GM12878 (cell line): ENCODE measurements around the gene ZNF816. TPM values are rescaled to one million over a fixed set of nuclear protein-coding genes. Genes with fewer than 3 reads are reported as not detected.

Experiments
- ATAC-seq: fragments of 200-7000 bp; cut with Tn5 transposase; 3 replicates; pipeline ENCODE4 v1.9.1; 2020; ENCODE audit warnings: mild to moderate bottlenecking, moderate library complexity
- BruUV-seq: library from RNA; stranded (reverse); fragments of 400-500 nt; replicated peaks from 2 replicates; lab custom pipeline; 2021; lab: Mats Ljungman, UMichigan
- CTCF ChIA-PET: fragments of 300-600 bp; sonication (Branson Sonifier 250); formaldehyde crosslinking; extraction: SDS; loops from one replicate; lab custom pipeline; 2021; ENCODE audit warnings: inconsistent platforms; lab: Yijun Ruan, JAX
- POLR2A ChIA-PET: fragments of 350-600 bp; formaldehyde crosslinking; extraction: SDS; loops from one replicate; lab custom pipeline; 2021; ENCODE audit warnings: inconsistent platforms; lab: Charles Lee
- RAD21 ChIA-PET: fragments of 300-600 bp; sonication (Branson Sonifier 250); formaldehyde crosslinking; loops from one replicate; lab custom pipeline; 2023; ENCODE audit warnings: antibody characterized with exemption; ENCODE audit not compliant: unreplicated experiment; lab: Charles Lee
- SMC1A ChIA-PET: fragments of 300-600 bp; sonication (Branson Sonifier 250); formaldehyde crosslinking; loops from one replicate; lab custom pipeline; 2023; ENCODE audit not compliant: unreplicated experiment, uncharacterized antibody; lab: Charles Lee
- DNase-seq: peaks from one replicate; pipeline ENCODE4 v3.0.0-alpha.2; 2011; ENCODE audit warnings: low read depth, low spot score
- FAIRE-seq: peaks from 3 replicates; lab custom pipeline; 2011; peaks lifted over from hg19 to GRCh38; lab: Jason Lieb, UNC
- H2AFZ ChIP-seq: 2 replicates; pipeline ENCODE4 v1.6.0; 2011; ENCODE audit warnings: low read depth, low read length, control low read depth; ENCODE audit not compliant: control insufficient read depth
- H3K27ac ChIP-seq: 2 replicates; pipeline ENCODE4 v1.5.1; 2011; ENCODE audit warnings: control low read depth; ENCODE audit not compliant: control insufficient read depth, insufficient read depth
- H3K27me3 ChIP-seq, 2 experiments: replicated peaks in 1 of 2; 2 replicates each; pipeline versions ENCODE4 v1.6.0 to v1.6.1; 2011; ENCODE audit warnings: low read length in 1 of 2; ENCODE audit not compliant: control insufficient read depth in 2 of 2, insufficient read depth in 2 of 2
- H3K36me3 ChIP-seq, 2 experiments: 2 replicates each; pipeline ENCODE4 v1.5.1; 2011; ENCODE audit warnings: low read length in 1 of 2; ENCODE audit not compliant: control insufficient read depth in 2 of 2, insufficient read depth in 2 of 2
- H3K4me1 ChIP-seq: 2 replicates; pipeline ENCODE4 v1.6.1; 2011; ENCODE audit warnings: mild to moderate bottlenecking, low read length, moderate library complexity, mixed read lengths; ENCODE audit not compliant: control insufficient read depth, insufficient read depth
- H3K4me2 ChIP-seq: 2 replicates; pipeline ENCODE4 v1.6.0; 2011; ENCODE audit warnings: control low read depth; ENCODE audit not compliant: control insufficient read depth, insufficient read depth
- H3K4me3 ChIP-seq: fragments of 200-600 bp; sonication (generic); 2 replicates; pipeline ENCODE4 v1.5.1; 2016
- H3K79me2 ChIP-seq: 2 replicates; pipeline ENCODE4 v1.6.0; 2011; ENCODE audit warnings: low read length; ENCODE audit not compliant: control insufficient read depth, insufficient read depth
- H3K9ac ChIP-seq: 2 replicates; pipeline ENCODE4 v1.8.0; 2011; ENCODE audit warnings: low read length, control low read depth, mixed read lengths; ENCODE audit not compliant: control insufficient read depth, insufficient read depth
- H3K9me3 ChIP-seq: replicated peaks from 3 replicates; pipeline ENCODE4 v1.5.1; 2011; ENCODE audit warnings: mild to moderate bottlenecking, low read length; ENCODE audit not compliant: control insufficient read depth, insufficient read depth
- H4K20me1 ChIP-seq: 2 replicates; pipeline ENCODE4 v1.6.0; 2011; ENCODE audit not compliant: control insufficient read depth, insufficient read depth
- ATF7 ChIP-seq: fragments of 450-650 bp; IDR thresholded peaks from 2 replicates; pipeline ENCODE4 v1.6.1; 2016; ENCODE audit warnings: low read depth, mild to moderate bottlenecking
- BHLHE40 ChIP-seq, 2 experiments: fragments of 450-650 bp in 1 of 2; IDR thresholded peaks; 2 replicates each; pipeline ENCODE4 v1.6.1; 2011 to 2017; ENCODE audit warnings: low read depth in 2 of 2, borderline replicate concordance in 1 of 2, improper control_type of control experiment in 1 of 2, low read length in 1 of 2, mild to moderate bottlenecking in 1 of 2
- BRCA1 ChIP-seq: IDR thresholded peaks from 2 replicates; pipeline ENCODE4 v1.6.1; 2011; ENCODE audit warnings: low read depth, low read length, improper control_type of control experiment
- FOS ChIP-seq: IDR thresholded peaks from 3 replicates; pipeline ENCODE4 v1.6.1; 2011; ENCODE audit warnings: borderline replicate concordance; ENCODE audit not compliant: insufficient read length; ENCODE audit errors: extremely low read depth
- FOXM1 ChIP-seq: IDR thresholded peaks from 2 replicates; pipeline ENCODE4 v1.6.1; 2012; ENCODE audit warnings: low read depth, mild to moderate bottlenecking, inconsistent platforms, low read length, moderate library complexity
- MTA3 ChIP-seq: IDR thresholded peaks from 2 replicates; pipeline ENCODE4 v1.6.1; 2012; ENCODE audit warnings: low read length, inconsistent platforms, borderline replicate concordance
- PML ChIP-seq: IDR thresholded peaks from 2 replicates; pipeline ENCODE4 v1.6.1; 2012; ENCODE audit warnings: low read length, inconsistent platforms
- SIX5 ChIP-seq: IDR thresholded peaks from 2 replicates; pipeline ENCODE4 v1.6.1; 2011; ENCODE audit warnings: mild to moderate bottlenecking, low read depth, low read length, moderate library complexity; ENCODE audit not compliant: severe bottlenecking
- SMAD1 ChIP-seq: fragments of 450-650 bp; IDR thresholded peaks from 2 replicates; pipeline ENCODE4 v1.6.1; 2018; ENCODE audit warnings: mild to moderate bottlenecking, low read depth; ENCODE audit not compliant: partially characterized antibody
- SREBF1 ChIP-seq: IDR thresholded peaks from 2 replicates; pipeline ENCODE4 v1.6.1; 2012; ENCODE audit warnings: mild to moderate bottlenecking, low read length
- SUPT20H ChIP-seq: IDR thresholded peaks from 2 replicates; pipeline ENCODE4 v1.6.1; 2011; ENCODE audit warnings: low read depth, mild to moderate bottlenecking, low read length, moderate library complexity, borderline replicate concordance; ENCODE audit not compliant: control insufficient read depth
- TCF3 ChIP-seq: IDR thresholded peaks from 2 replicates; pipeline ENCODE4 v1.6.1; 2012; ENCODE audit warnings: low read depth, mild to moderate bottlenecking, low read length, borderline replicate concordance; ENCODE audit not compliant: insufficient read depth
- TCF7 ChIP-seq: IDR thresholded peaks from 2 replicates; pipeline ENCODE4 v1.6.1; 2014; ENCODE audit warnings: antibody characterized with exemption, borderline replicate concordance
- YY1 ChIP-seq: IDR thresholded peaks from 2 replicates; pipeline ENCODE4 v1.6.1; 2011; ENCODE audit warnings: low read depth, mild to moderate bottlenecking, low read length
- WGBS: methylation state at CpG from one replicate; pipeline ENCODE4 v1.1.6; 2016; ENCODE audit warnings: low lambda C conversion rate; ENCODE audit not compliant: insufficient replicate concordance, insufficient coverage; ENCODE audit errors: missing lambda C conversion rate; 5-methylcytosine and 5-hydroxymethylcytosine counted together
- in situ Hi-C: fragments of 300-500 bp; cut with MboI; formaldehyde crosslinking; loops from 9 replicates; pipeline ENCODE4 v1.14.3; 2018; ENCODE audit warnings: mixed read lengths
- intact Hi-C: fragments of 100-400 bp; cut with micrococcal nuclease; formaldehyde crosslinking; loops from one replicate; pipeline ENCODE4 v1.14.2; 2022; ENCODE audit not compliant: unreplicated experiment
- polyA plus RNA-seq, 11 experiments: library from polyadenylated mRNA; depleted of rRNA in 4 of 11; unstranded in 6 of 11; stranded (reverse) in 5 of 11; fragments of >200 nt; fragmentation: Nextera tagmentation in 4 of 11; fragmentation: Illumina TruSeq in 1 of 11; extraction: Ambion mirVana in 4 of 11; extraction: Trizol in 1 of 11; gene quantifications; 1 replicate in 1 of 11; 2 replicates in 10 of 11; pipeline versions ENCODE4 v1.2.1 to v1.2.3, GENCODE V29; 2011 to 2016; ENCODE audit warnings: inconsistent platforms in 2 of 11, missing spikeins in 2 of 11, low read depth in 1 of 11
- total RNA-seq, 4 experiments: library from RNA; depleted of rRNA in 3 of 4; stranded (reverse); fragments of >200 nt in 3 of 4; fragmentation: Illumina TruSeq in 1 of 4; extraction: Trizol in 1 of 4; gene quantifications; 2 replicates each; pipeline versions ENCODE4 v1.2.1 to v1.2.3, GENCODE V29; 2013 to 2021
- TF ChIP-seq, protein P1 (sequence below): fragments of 450-650 bp; formaldehyde crosslinking; IDR thresholded peaks from 2 replicates; pipeline ENCODE4 v1.5.0; 2022; ENCODE audit warnings: mild to moderate bottlenecking, missing genetic modification characterization
- TF ChIP-seq, protein P2 (sequence below): fragments of 450-650 bp; IDR thresholded peaks from 2 replicates; pipeline ENCODE4 v1.6.1; 2018; ENCODE audit warnings: borderline replicate concordance, mild to moderate bottlenecking; ENCODE audit not compliant: partially characterized antibody

Gene ZNF816
- total and polyA plus RNA-seq, 10 of the 15 experiments (the other 5 are each of a cell fraction or from before 2014, with no cell fraction given) = 4.0 to 15.6 (median 7.5) TPM

GRCh38 chr19:53002479-53002878 is 39.8 kb upstream of the ZNF816 start (continued):
- TF ChIP-seq SIX5 (no peak), SMAD1 (no peak)

- ChIA-PET CTCF (no interaction called here), SMC1A (no interaction called here), RAD21 (no interaction called here)
- DNase-seq (no peak), FAIRE-seq (no peak)
- 79% methylated on average over 9 of the region's 9 CpGs for WGBS
- Histone ChIP-seq H3K4me3 (no peak overlapping the region), H3K27ac (no peak overlapping the region), H3K4me2 (no peak overlapping the region), H3K27me3 (no peaks in the 10 kb centered on the region), H3K79me2 (no peaks in the 10 kb centered on the region), H3K4me1 (no peaks in the 10 kb centered on the region), H4K20me1 (no peaks in the 10 kb centered on the region)
- no peak for TF ChIP-seq PML
- no peak for TF ChIP-seq TCF7
- TF ChIP-seq BHLHE40 (IDR thresholded peaks at IDR 0.05; ENCODE audit: borderline replicate concordance in 1 of 2, low read depth in 2 of 2, low read length in 1 of 2) = no peak
- TF ChIP-seq TCF3 = no peak
- TF ChIP-seq SUPT20H = no peak
- TF ChIP-seq SREBF1 = no peak
- TF ChIP-seq, protein P1, sequence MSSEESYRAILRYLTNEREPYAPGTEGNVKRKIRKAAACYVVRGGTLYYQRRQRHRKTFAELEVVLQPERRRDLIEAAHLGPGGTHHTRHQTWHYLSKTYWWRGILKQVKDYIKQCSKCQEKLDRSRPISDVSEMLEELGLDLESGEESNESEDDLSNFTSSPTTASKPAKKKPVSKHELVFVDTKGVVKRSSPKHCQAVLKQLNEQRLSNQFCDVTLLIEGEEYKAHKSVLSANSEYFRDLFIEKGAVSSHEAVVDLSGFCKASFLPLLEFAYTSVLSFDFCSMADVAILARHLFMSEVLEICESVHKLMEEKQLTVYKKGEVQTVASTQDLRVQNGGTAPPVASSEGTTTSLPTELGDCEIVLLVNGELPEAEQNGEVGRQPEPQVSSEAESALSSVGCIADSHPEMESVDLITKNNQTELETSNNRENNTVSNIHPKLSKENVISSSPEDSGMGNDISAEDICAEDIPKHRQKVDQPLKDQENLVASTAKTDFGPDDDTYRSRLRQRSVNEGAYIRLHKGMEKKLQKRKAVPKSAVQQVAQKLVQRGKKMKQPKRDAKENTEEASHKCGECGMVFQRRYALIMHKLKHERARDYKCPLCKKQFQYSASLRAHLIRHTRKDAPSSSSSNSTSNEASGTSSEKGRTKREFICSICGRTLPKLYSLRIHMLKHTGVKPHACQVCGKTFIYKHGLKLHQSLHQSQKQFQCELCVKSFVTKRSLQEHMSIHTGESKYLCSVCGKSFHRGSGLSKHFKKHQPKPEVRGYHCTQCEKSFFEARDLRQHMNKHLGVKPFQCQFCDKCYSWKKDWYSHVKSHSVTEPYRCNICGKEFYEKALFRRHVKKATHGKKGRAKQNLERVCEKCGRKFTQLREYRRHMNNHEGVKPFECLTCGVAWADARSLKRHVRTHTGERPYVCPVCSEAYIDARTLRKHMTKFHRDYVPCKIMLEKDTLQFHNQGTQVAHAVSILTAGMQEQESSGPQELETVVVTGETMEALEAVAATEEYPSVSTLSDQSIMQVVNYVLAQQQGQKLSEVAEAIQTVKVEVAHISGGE (CRISPR knock-in tag) = no peak
- TF ChIP-seq FOS = no peak
- TF ChIP-seq BRCA1 = no peak
- TF ChIP-seq MTA3 = no peak
- no peak for TF ChIP-seq ATF7
- no peak for TF ChIP-seq YY1
- TF ChIP-seq, protein P2, sequence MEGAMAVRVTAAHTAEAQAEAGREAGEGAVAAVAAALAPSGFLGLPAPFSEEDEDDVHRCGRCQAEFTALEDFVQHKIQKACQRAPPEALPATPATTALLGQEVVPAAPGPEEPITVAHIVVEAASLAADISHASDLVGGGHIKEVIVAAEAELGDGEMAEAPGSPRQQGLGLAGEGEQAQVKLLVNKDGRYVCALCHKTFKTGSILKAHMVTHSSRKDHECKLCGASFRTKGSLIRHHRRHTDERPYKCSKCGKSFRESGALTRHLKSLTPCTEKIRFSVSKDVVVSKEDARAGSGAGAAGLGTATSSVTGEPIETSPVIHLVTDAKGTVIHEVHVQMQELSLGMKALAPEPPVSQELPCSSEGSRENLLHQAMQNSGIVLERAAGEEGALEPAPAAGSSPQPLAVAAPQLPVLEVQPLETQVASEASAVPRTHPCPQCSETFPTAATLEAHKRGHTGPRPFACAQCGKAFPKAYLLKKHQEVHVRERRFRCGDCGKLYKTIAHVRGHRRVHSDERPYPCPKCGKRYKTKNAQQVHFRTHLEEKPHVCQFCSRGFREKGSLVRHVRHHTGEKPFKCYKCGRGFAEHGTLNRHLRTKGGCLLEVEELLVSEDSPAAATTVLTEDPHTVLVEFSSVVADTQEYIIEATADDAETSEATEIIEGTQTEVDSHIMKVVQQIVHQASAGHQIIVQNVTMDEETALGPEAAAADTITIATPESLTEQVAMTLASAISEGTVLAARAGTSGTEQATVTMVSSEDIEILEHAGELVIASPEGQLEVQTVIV = no peak
- no peak for TF ChIP-seq FOXM1
- TF ChIP-seq, all 136 proteins: peak for 0
- no peaks in the 10 kb centered on the region for H3K36me3 ChIP-seq
- no TSS peak for BruUV-seq
- peaks cover 2% of the 10 kb centered on the region; the same call in 1 of the 3 replicates for H3K9me3 ChIP-seq
- no peak overlapping the region for H2AFZ ChIP-seq
- ATAC-seq = no peak
- in situ Hi-C loops = no loop called here
- intact Hi-C loops = no loop called here
- POLR2A ChIA-PET = no interaction called here
- H3K9ac ChIP-seq = no peak overlapping the region
Observed at GRCh38 chr19:52997975-52998374, 35.3 kb upstream of the ZNF816 start.
